Heart right ventricle (tissue), 16 donors: Measurements from ENCODE around the gene CACNA1B. TPM values are rescaled to one million over a fixed set of nuclear protein-coding genes. Genes with fewer than 3 reads are reported as not detected.

Experiments
- ATAC-seq, 8 donors: fragments of 200-7000 bp; cut with Tn5 transposase; one replicate each; pipeline ENCODE4 v1.9.1; 2020; ENCODE audit warnings: mild to moderate bottlenecking in 8 of 8, moderate library complexity in 8 of 8, moderate number of reproducible peaks in 1 of 8
- DNase-seq, 2 donors: peaks; one replicate each; pipeline ENCODE4 v3.0.0-alpha.2; 2020
- H3K27ac ChIP-seq, 10 donors: fragments of 200-600 bp; sonication (generic) in 2 of 10; one replicate each; pipeline versions ENCODE4 v1.5.0 to v1.8.0; 2020 to 2022; ENCODE audit warnings: mild to moderate bottlenecking in 3 of 10
- H3K27me3 ChIP-seq, 7 donors: fragments of 200-600 bp; one replicate each; pipeline ENCODE4 v1.8.0; 2021 to 2022; ENCODE audit warnings: mild to moderate bottlenecking in 2 of 7
- H3K36me3 ChIP-seq, 9 donors: fragments of 200-600 bp; sonication (generic) in 1 of 9; one replicate each; pipeline versions ENCODE4 v1.5.0 to v1.8.0; 2020 to 2022; ENCODE audit warnings: mild to moderate bottlenecking in 2 of 9
- H3K4me1 ChIP-seq, 9 donors: fragments of 200-600 bp; sonication (generic) in 1 of 9; one replicate each; pipeline versions ENCODE4 v1.5.0 to v1.8.0; 2020 to 2022; ENCODE audit warnings: mild to moderate bottlenecking in 4 of 9
- H3K4me3 ChIP-seq, 10 donors: fragments of 200-600 bp; sonication (generic) in 2 of 10; one replicate each; pipeline versions ENCODE4 v1.5.0 to v1.8.0; 2020 to 2022; ENCODE audit warnings: mild to moderate bottlenecking in 7 of 10, moderate library complexity in 2 of 10
- H3K9me3 ChIP-seq, 11 donors: fragments of 200-600 bp in 10 of 11; sonication (generic) in 2 of 11; one replicate each; pipeline versions ENCODE4 v1.5.0 to v1.8.0; 2013 to 2022; ENCODE audit warnings: mild to moderate bottlenecking in 2 of 11, control low read depth in 1 of 11, moderate library complexity in 1 of 11
- CTCF ChIP-seq, 9 donors: fragments of 200-600 bp; sonication (generic) in 2 of 9; IDR thresholded peaks; one replicate each; pipeline versions ENCODE4 v1.5.0 to v1.8.0; 2021 to 2022; ENCODE audit warnings: antibody characterized with exemption in 9 of 9, mild to moderate bottlenecking in 5 of 9, moderate library complexity in 1 of 9
- WGBS, 2 donors: extraction: QIAGEN DNeasy Blood & Tissue Kit; methylation state at CpG; one replicate each; pipeline ENCODE4 v1.1.7; 2013; ENCODE audit warnings: inconsistent platforms in 1 of 2; 5-methylcytosine and 5-hydroxymethylcytosine counted together
- intact Hi-C, 10 donors: fragments of 100-400 bp; cut with DNase I; formaldehyde crosslinking; loops; one replicate each; pipeline versions ENCODE4 v1.11.1 to v1.14.2; 2022
- polyA plus RNA-seq, 2 donors: library from polyadenylated mRNA; stranded (reverse); fragments of 200-250 nt; gene quantifications; one replicate each; pipeline ENCODE4 v1.2.3, GENCODE V29; 2013
- total RNA-seq, 10 donors: library from RNA; stranded (reverse); fragmentation: NEBNext Ultra II Directional in 3 of 10; extraction: Animal tissue kit (Norgen Biotek cat#: 25700) in 3 of 10; gene quantifications; one replicate each; pipeline versions ENCODE4 v1.2.1 to v1.2.4, GENCODE V29; 2021 to 2023
- donor health status: Arrhythmogenic right ventricular cardiomyopathy.
- donor health status: ischemic (EF 13 %, LVEDD 7.1; RV severe dilation, severe dysfunction).
- donor health status: healthy with polysubstance abuse.
- donor health status: DM: no; HTN: yes; CAD: no.
- donor health status: DM: no; HTN: no; CAD: no.
- donor health status: ischemic (EF 25% LVEDD 6.9; RV normal size, moderate dysfunction).
- donor health status: ischemic (EF 25% LVEDD 5.7; RV mildly dilated, moderate dysfunction).
- donor health status: healthy.
- donor health status: DM: yes; HTN: yes; CAD: no.
- donor health status: Ischemic cardiomyopathy.
- donor health status: ischemic (EF 35%, LVEDD 5.7; RV mildly dilated, moderate dysfunction).
- donor health status: nonischemic (EF 11% LVEDD 7.7; RV severe dilation, severe dysfunction).
- donor health status: DM: yes; HTN: yes; CAD: no.
- donor health status: PGD.
- donor health status: ischemic (EF 29% LVEDD 5.4; RV normal size, mild dysfunction).
- donor health status: nonischemic (EF 23%, LVEDD 6.1; RV moderate dilation, normal function).

CACNA1B gene
- total and polyA plus RNA-seq, 12 donors, result under 0.01 to 0.66 (median 0.15) TPM; not detected in 1

DNA sequence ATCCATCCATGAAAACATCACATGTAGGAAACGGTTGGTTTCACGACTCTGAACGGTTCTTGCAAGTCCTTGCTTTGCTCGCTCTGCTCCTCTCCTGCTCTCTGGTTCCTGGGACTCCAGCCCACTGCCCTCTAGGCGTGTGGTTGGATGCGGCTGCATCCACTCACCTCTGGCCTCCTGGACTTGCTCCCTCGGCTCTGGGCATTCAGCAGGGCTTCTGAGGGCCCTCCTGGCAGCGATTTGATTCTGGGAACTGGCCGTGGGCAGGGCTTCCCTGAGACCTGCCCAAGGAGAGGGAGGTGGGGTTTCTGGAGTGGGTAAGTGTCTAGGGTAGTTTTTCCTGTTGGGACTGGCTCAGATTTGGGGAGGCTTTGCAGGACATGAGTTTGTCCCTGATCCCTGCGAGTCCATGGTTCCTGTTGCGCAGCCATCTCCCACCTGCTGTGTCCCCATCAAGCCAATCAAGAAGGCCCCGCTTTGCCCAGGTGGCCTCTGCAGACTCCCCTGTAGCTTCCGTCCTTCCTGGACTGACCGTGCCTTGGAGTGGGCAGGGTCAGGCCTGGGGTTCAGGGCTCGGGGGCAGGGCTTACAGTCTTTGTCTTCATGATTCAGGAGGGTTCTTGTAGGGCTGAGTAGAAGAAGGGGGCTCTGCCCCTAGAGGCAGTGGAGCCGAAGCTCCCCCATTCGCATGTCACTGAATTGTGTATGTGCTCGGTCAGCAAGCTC lies 192.3 kb downstream of the CACNA1B start:
- intact Hi-C loops, result no loop called here
- Histone ChIP-seq H3K9me3 (no peaks in the 10 kb centered on the region), H3K27me3 (peaks cover 0 to 35% (median 16%) of the 10 kb centered on the region in 7 donors), H3K36me3 (no peaks in the 10 kb centered on the region), H3K27ac (no peak overlapping the region), H3K4me1 (no peaks in the 10 kb centered on the region), H3K4me3 (no peak overlapping the region)
- ATAC-seq (no peak), DNase-seq (no peak)
- no peak for TF ChIP-seq CTCF (IDR thresholded peaks at IDR 0.05)
- 67 to 72% methylated on average over 18 of the region's 18 CpGs for WGBS, 2 donors

DNA sequence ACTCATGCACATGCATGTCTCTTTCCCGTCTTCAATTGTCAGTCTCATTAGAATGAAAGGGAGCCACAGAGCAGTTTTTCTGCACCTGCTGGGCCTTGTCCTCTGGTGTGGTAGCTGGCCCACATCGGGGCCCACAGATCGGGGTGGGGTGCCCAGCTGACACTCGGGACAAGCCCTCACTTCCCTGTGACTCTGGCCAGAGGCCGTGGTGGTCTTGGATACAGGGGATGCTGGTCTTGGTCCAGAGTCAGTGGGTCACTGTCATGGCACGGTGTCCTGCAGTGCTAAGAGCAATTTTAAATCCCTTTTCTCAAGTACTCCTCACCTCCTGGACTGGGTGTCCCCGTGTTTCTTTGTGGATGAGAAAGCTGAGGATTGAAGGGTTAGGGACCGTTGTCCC lies 193.2 kb downstream of the CACNA1B start:
- 73 to 81% methylated on average over 8 of the region's 8 CpGs for WGBS, 2 donors
- intact Hi-C loops, result no loop called here
- Histone ChIP-seq H3K27me3 (peaks cover 0 to 26% (median 15%) of the 10 kb centered on the region in 7 donors), H3K4me3 (no peak overlapping the region), H3K27ac (no peak overlapping the region), H3K4me1 (no peaks in the 10 kb centered on the region), H3K36me3 (no peaks in the 10 kb centered on the region), H3K9me3 (no peaks in the 10 kb centered on the region)
- ATAC-seq, result no peak
- TF ChIP-seq CTCF (IDR thresholded peaks at IDR 0.05), result no peak
- no peak for DNase-seq

DNA sequence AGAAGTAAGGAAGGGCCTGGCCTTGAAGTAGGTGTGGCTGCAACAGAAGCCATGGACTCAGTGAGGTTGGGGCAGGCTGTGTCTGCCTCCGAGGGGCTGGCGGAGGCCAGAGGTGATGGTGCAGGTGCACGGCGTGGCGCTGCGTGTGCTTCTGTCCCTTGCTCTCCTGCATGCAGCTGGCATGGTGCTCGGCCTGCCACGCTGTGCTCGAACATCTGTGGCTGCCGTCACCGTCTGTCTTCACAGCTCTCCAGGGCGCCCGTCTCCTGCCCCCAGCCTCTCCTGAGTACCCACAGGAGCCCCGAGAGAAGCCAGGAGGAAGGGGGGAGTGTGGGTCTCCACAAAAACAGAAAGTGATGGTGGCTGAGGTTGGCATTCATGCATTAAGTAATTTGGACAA lies 193.7 kb downstream of the CACNA1B start:
- no peak for TF ChIP-seq CTCF (IDR thresholded peaks at IDR 0.05)
- DNase-seq (no peak), ATAC-seq (no peak)
- H3K36me3 ChIP-seq, result no peaks in the 10 kb centered on the region
- no peaks in the 10 kb centered on the region for H3K9me3 ChIP-seq
- intact Hi-C loops, result no loop called here
- peaks cover 0 to 21% (median 12%) of the 10 kb centered on the region in 7 donors for H3K27me3 ChIP-seq
- H3K4me1 ChIP-seq, result no peaks in the 10 kb centered on the region
- WGBS, 2 donors, result 87 to 88% methylated on average over 14 of the region's 14 CpGs
- H3K4me3 ChIP-seq, result no peak overlapping the region
- no peak overlapping the region for H3K27ac ChIP-seq

DNA sequence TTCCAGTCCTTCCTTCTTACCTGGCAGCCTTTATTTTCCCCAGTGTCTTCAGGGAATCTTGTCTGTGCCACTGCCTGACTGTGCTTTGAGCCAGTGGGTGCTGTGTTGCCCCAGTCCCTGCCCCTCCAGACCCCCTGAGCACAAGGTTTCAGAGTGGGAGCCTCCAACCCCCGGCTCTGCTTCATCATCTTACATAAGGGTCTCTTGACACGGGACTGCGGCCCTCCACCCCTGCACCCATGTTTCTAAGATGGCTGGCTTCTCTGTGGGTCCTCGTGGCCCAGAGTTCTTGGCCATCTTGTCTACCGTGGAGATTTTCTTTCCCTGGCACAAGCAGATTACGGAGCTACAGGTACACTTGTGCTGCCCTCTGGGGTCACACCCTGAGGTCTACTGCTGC lies 194.1 kb downstream of the CACNA1B start:
- DNase-seq (no peak), ATAC-seq (no peak)
- Histone ChIP-seq H3K9me3 (no peaks in the 10 kb centered on the region), H3K27ac (no peak overlapping the region), H3K4me1 (no peaks in the 10 kb centered on the region), H3K36me3 (no peaks in the 10 kb centered on the region), H3K27me3 (peaks cover 0 to 21% (median 11%) of the 10 kb centered on the region in 7 donors), H3K4me3 (no peak overlapping the region)
- 80 to 91% methylated on average over 6 of the region's 6 CpGs for WGBS, 2 donors
- intact Hi-C loops, result no loop called here
- no peak for TF ChIP-seq CTCF (IDR thresholded peaks at IDR 0.05)
